ENCODE data around the gene BTBD2. TPM values are rescaled to one million over a fixed set of nuclear protein-coding genes. Genes with fewer than 3 reads are reported as not detected.
A peak's percentile ranks its signal among the peaks of the same experiment; 100 is the strongest.

Gene BTBD2
- 75.2 and 86.2 TPM in 2 replicates for total RNA-seq
- total RNA-seq (2013), result 20.7 TPM
- 85.6 and 86.4 TPM in 2 replicates for polyA plus RNA-seq
- polyA minus RNA-seq, result 82.9 and 91.9 TPM in 2 replicates

- ATAC-seq (ENCODE audit: low read depth) (peak; percentile 58), DNase-seq (peak; percentile 54)
- 0% methylated on average over 7 of the region's 20 CpGs for WGBS (ENCODE audit: insufficient coverage)
- peak within 1 kb of the TSS; percentile 79 for H3K4me2 ChIP-seq (replicated peaks; ENCODE audit: low read depth, low read length, poor library complexity, severe bottlenecking)
- ChIA-PET CTCF (no interaction called here), POLR2A (interaction anchor here (0.9 kb wide), 1 partner anchor 52 kb away, joined by 7 read pairs; no protein-coding TSS in a partner anchor)
- H3K4me1 ChIP-seq (ENCODE audit: control insufficient read depth in 2 of 2, insufficient read depth in 2 of 2, low read length in 2 of 2), result peaks cover 15 to 24% of the 10 kb centered on the region in 2 donors
- Mint-ChIP-seq H3K27me3 (no peaks in the 10 kb centered on the region), H3K27ac (peak within 1 kb of the TSS; percentile 65), H3K9me3 (ENCODE audit: insufficient read depth) (no peaks in the 10 kb centered on the region), H3K4me3 (peak within 1 kb of the TSS; percentile 60), H3K4me1 (peaks cover 29% of the 10 kb centered on the region)
- H4K20me1 ChIP-seq (ENCODE audit: control insufficient read depth, insufficient read depth, low read length, poor library complexity, severe bottlenecking), result peaks cover 27% of the 10 kb centered on the region
- H3K79me2 ChIP-seq (ENCODE audit: control insufficient read depth, insufficient read depth, low read length), result peaks cover 47% of the 10 kb centered on the region
- H3K27me3 ChIP-seq (replicated peaks in 1 of 4; ENCODE audit: control extremely low read depth in 1 of 4, control insufficient read depth in 3 of 4, insufficient read depth in 4 of 4, low read length in 3 of 4), result no peaks in the 10 kb centered on the region
- peak within 1 kb of the TSS; percentile 54 for H3K9ac ChIP-seq (ENCODE audit: low read length)
- H3K36me3 ChIP-seq (replicated peaks in 1 of 2; ENCODE audit: control extremely low read depth in 1 of 2, control insufficient read depth in 1 of 2, extremely low read depth in 1 of 2, insufficient read depth in 2 of 2, low read length in 1 of 2), result no peaks in the 10 kb centered on the region
- H3K9me3 ChIP-seq (ENCODE audit: control extremely low read depth in 1 of 3, control insufficient read depth in 2 of 3, insufficient read depth in 1 of 3, low read length in 2 of 3), result no peaks in the 10 kb centered on the region
- peak within 1 kb of the TSS; percentile 54 for H2AFZ ChIP-seq (ENCODE audit: insufficient read depth, low read depth, low read length, poor library complexity, severe bottlenecking)
- H3K27ac ChIP-seq (ENCODE audit: low read length in 2 of 2), result peak within 1 kb of the TSS in 1 of 2 donors; percentile 7
- peak within 1 kb of the TSS in 4 of 5 experiments; percentile 17 to 55 (median 48) for H3K4me3 ChIP-seq (ENCODE audit: control extremely low read depth in 1 of 5, extremely low read depth in 1 of 5, insufficient read depth in 1 of 5, low read depth in 2 of 5, low read length in 4 of 5)
- TF ChIP-seq CTCF (IDR thresholded peaks at IDR 0.05) (no peak), EZH2 (IDR thresholded peaks at IDR 0.05; ENCODE audit: borderline replicate concordance, insufficient read depth, low read depth, low read length, poor library complexity, severe bottlenecking) (no peak)
- intact Hi-C loops (cut with micrococcal nuclease), result loop anchor here (10.0 kb wide), 1 partner anchor 141 kb away; no protein-coding TSS in a partner anchor
Observed at GRCh38 chr19:2015608-2015950, at the start of gene BTBD2. Gene BTBD2, minus strand, starts transcription at chr19:2015714. Its CDS starts 11 bp downstream, at chr19:2015703.

- CTCF ChIA-PET, result interaction anchor here (10.5 kb wide), 1 partner anchor 28 kb away, joined by 96 read pairs; the partner anchor contains the start of gene MOB3A
- H3K27ac Mint-ChIP-seq, result peak overlapping the region; percentile 50
- no peak overlapping the region for H2AFZ ChIP-seq (ENCODE audit: insufficient read depth, low read depth, low read length, poor library complexity, severe bottlenecking)
Observed at GRCh38 chr19:2064788-2065524, 49.4 kb upstream of the BTBD2 start.

More at GRCh38 chr19:2064788-2065524, 49.4 kb upstream of the BTBD2 start:
- H3K36me3 ChIP-seq (replicated peaks in 1 of 2; ENCODE audit: control extremely low read depth in 1 of 2, control insufficient read depth in 1 of 2, extremely low read depth in 1 of 2, insufficient read depth in 2 of 2, low read length in 1 of 2), result no peaks in the 10 kb centered on the region
- POLR2A ChIA-PET, result interaction anchor here (0.6 kb wide), 1 partner anchor 20 kb away, joined by 3 read pairs; no protein-coding TSS in a partner anchor
- no peak overlapping the region for H3K4me3 Mint-ChIP-seq
- H3K4me3 ChIP-seq (ENCODE audit: control extremely low read depth in 1 of 5, extremely low read depth in 1 of 5, insufficient read depth in 1 of 5, low read depth in 2 of 5, low read length in 4 of 5), result no peak overlapping the region
- H3K4me1 Mint-ChIP-seq, result peaks cover 49% of the 10 kb centered on the region
- ATAC-seq (ENCODE audit: low read depth), result no peak
- 97% methylated on average over 38 of the region's 38 CpGs for WGBS (ENCODE audit: insufficient coverage)
- intact Hi-C loops (cut with micrococcal nuclease), result no loop called here
- no peak overlapping the region for H3K27ac ChIP-seq (ENCODE audit: low read length in 2 of 2)
- no peak for DNase-seq
- H3K4me2 ChIP-seq (replicated peaks; ENCODE audit: low read depth, low read length, poor library complexity, severe bottlenecking), result no peak overlapping the region
- peaks cover 7% of the 10 kb centered on the region for H4K20me1 ChIP-seq (ENCODE audit: control insufficient read depth, insufficient read depth, low read length, poor library complexity, severe bottlenecking)
- H3K79me2 ChIP-seq (ENCODE audit: control insufficient read depth, insufficient read depth, low read length), result peaks cover 68% of the 10 kb centered on the region
- H3K9ac ChIP-seq (ENCODE audit: low read length), result no peak overlapping the region
- H3K9me3 Mint-ChIP-seq (ENCODE audit: insufficient read depth), result no peaks in the 10 kb centered on the region
- TF ChIP-seq EZH2 (IDR thresholded peaks at IDR 0.05; ENCODE audit: borderline replicate concordance, insufficient read depth, low read depth, low read length, poor library complexity, severe bottlenecking), result no peak
- TF ChIP-seq CTCF (IDR thresholded peaks at IDR 0.05), result no peak
- H3K9me3 ChIP-seq (ENCODE audit: control extremely low read depth in 1 of 3, control insufficient read depth in 2 of 3, insufficient read depth in 1 of 3, low read length in 2 of 3), result no peaks in the 10 kb centered on the region
- H3K4me1 ChIP-seq (ENCODE audit: control insufficient read depth in 2 of 2, insufficient read depth in 2 of 2, low read length in 2 of 2), result peaks cover 27 to 63% of the 10 kb centered on the region in 2 donors
- H3K27me3 Mint-ChIP-seq, result no peaks in the 10 kb centered on the region
- no peaks in the 10 kb centered on the region for H3K27me3 ChIP-seq (replicated peaks in 1 of 4; ENCODE audit: control extremely low read depth in 1 of 4, control insufficient read depth in 3 of 4, insufficient read depth in 4 of 4, low read length in 3 of 4)

Data from B cell (primary cell).